Parathyroid adenoma (tissue), 2 donors: ENCODE measurements around the gene MCCC1.

Experiments used
- H2AFZ ChIP-seq: fragments of 300-600 bp; sonication (generic); one replicate; pipeline ENCODE4 v1.7.0; 2017; ENCODE audit warnings: antibody characterized with exemption, mild to moderate bottlenecking
- H3K27ac ChIP-seq: fragments of 300-600 bp; sonication (generic); one replicate; pipeline ENCODE4 v1.7.0; 2017
- H3K27me3 ChIP-seq: fragments of 300-600 bp; sonication (generic); one replicate; pipeline ENCODE4 v1.7.0; 2017; ENCODE audit warnings: low read length; ENCODE audit not compliant: control insufficient read depth, insufficient read depth
- H3K36me3 ChIP-seq: fragments of 300-600 bp; sonication (generic); one replicate; pipeline ENCODE4 v1.7.0; 2017; ENCODE audit warnings: low read length; ENCODE audit not compliant: control insufficient read depth, insufficient read depth
- H3K4me1 ChIP-seq: fragments of 300-600 bp; sonication (generic); one replicate; pipeline ENCODE4 v1.7.0; 2017; ENCODE audit warnings: control low read depth
- H3K4me2 ChIP-seq: fragments of 300-600 bp; sonication (generic); one replicate; pipeline ENCODE4 v1.7.0; 2017; ENCODE audit warnings: low read length
- H3K4me3 ChIP-seq: fragments of 300-600 bp; sonication (generic); one replicate; pipeline ENCODE4 v1.7.0; 2017; ENCODE audit warnings: low read depth, low read length
- H3K79me2 ChIP-seq: fragments of 300-600 bp; sonication (generic); one replicate; pipeline ENCODE4 v1.7.0; 2017; ENCODE audit warnings: control low read depth
- H3K9ac ChIP-seq: fragments of 300-600 bp; sonication (generic); one replicate; pipeline ENCODE4 v1.7.0; 2017; ENCODE audit warnings: mild to moderate bottlenecking
- H3K9me3 ChIP-seq: fragments of 300-600 bp; sonication (generic); one replicate; pipeline ENCODE4 v1.7.0; 2017; ENCODE audit warnings: low read length; ENCODE audit not compliant: control insufficient read depth
- TF ChIP-seq, protein P1 (sequence below): fragments of 300-600 bp; sonication (generic); IDR thresholded peaks from one replicate; pipeline ENCODE4 v1.7.0; 2017; ENCODE audit warnings: antibody characterized with exemption, mild to moderate bottlenecking
- donor health status: primary hyperparathyroidism.

MCCC1 gene

DNA sequence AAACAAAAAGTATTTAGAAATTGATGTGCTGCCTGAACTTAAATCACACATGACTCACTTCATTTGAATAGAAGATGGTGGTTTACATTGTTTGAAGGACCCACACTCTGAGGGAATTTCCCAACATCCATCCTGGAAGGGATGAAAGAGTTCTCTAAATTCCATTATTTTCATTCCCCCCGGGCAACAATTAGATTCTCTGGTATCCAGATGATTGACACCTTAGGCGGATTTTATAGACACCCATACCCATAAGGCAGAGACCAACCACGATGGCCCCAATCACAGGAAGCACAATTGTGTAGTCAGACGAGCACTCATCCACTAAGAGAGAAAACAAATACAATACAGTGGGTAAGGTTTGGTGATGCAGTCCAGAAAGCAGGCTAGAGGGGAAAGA lies 24.6 kb upstream of the MCCC1 start:
- H2AFZ ChIP-seq, result no peak overlapping the region
- no peaks in the 10 kb centered on the region for H3K36me3 ChIP-seq
- no peak overlapping the region for H3K9ac ChIP-seq
- no peak overlapping the region for H3K27ac ChIP-seq
- H3K27me3 ChIP-seq, result no peaks in the 10 kb centered on the region
- TF ChIP-seq, protein P1, sequence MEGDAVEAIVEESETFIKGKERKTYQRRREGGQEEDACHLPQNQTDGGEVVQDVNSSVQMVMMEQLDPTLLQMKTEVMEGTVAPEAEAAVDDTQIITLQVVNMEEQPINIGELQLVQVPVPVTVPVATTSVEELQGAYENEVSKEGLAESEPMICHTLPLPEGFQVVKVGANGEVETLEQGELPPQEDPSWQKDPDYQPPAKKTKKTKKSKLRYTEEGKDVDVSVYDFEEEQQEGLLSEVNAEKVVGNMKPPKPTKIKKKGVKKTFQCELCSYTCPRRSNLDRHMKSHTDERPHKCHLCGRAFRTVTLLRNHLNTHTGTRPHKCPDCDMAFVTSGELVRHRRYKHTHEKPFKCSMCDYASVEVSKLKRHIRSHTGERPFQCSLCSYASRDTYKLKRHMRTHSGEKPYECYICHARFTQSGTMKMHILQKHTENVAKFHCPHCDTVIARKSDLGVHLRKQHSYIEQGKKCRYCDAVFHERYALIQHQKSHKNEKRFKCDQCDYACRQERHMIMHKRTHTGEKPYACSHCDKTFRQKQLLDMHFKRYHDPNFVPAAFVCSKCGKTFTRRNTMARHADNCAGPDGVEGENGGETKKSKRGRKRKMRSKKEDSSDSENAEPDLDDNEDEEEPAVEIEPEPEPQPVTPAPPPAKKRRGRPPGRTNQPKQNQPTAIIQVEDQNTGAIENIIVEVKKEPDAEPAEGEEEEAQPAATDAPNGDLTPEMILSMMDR, result no peak
- no peaks in the 10 kb centered on the region for H3K9me3 ChIP-seq
- H3K4me2 ChIP-seq, result no peak overlapping the region
- no peak overlapping the region for H3K4me3 ChIP-seq
- no peaks in the 10 kb centered on the region for H3K79me2 ChIP-seq
- no peaks in the 10 kb centered on the region for H3K4me1 ChIP-seq

DNA sequence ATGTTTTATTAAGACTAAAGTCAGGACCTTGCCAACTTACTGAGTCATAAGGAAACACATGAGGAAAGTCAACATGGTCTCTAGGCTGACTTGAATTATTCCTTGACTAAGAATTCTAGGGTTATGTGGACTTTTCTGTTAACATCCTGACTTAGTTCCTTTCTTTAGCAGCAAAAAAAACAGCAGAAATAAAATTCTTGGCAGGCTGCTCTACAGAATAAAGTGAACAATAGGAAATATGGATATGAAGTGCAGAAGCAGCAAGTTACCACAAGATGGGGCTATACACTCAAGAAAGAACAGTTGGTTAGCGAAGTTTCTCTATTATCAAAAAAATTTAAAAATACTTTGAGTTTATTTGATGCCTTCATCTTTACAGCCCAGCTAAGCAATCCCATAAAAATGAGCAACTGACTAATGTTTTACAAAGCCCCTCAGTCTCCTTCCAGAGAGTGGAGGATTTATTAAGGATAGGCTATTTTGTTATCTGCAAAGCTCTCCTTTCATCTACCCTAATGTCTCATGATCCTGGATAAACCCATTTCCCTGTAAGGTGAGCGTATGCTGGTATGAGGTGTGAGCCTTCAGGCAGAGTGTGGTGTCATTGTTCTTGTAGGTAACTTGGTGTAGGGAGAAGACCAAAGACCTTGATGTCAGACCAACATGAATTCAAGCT lies 23.1 kb upstream of the MCCC1 start:
- Histone ChIP-seq H3K9ac (no peak overlapping the region), H2AFZ (no peak overlapping the region), H3K27me3 (no peaks in the 10 kb centered on the region), H3K4me3 (no peak overlapping the region), H3K4me1 (no peaks in the 10 kb centered on the region), H3K36me3 (no peaks in the 10 kb centered on the region), H3K4me2 (no peak overlapping the region), H3K27ac (no peak overlapping the region), H3K9me3 (no peaks in the 10 kb centered on the region), H3K79me2 (no peaks in the 10 kb centered on the region)
- TF ChIP-seq, protein P1, result peak; percentile 86

DNA sequence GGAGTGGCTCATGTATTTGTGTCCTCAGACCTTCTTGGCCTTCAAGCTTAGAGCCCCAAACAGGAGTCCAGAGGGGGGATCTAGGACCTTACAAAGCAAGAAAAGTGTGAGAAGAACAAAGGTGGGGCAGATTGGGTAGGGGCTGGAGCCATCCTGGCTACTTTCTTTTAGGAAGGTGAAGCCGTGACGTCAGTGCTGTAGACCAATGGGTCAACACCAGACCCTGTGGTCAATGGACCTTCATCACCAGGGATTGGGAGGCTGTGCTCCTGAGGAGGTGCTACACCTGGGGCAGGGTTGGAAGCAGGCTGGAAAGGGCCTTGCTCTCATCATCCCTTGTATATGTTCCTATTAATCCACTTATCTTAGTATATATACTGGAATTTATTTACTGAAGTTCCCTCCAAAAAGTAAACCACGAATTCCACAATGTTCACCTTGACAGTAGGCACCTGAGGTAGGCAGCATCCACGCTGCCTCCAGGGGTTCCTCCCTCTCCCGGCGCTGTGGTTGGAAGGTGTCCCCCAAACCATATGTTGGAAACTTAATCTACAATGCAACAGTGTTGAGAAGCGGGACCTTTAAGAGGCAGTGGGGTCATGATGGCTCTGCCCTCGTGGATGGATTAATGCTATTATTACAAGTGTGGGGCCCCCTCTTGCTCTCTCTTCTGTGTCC lies 21.4 kb upstream of the MCCC1 start:
- TF ChIP-seq, protein P1, result no peak
- Histone ChIP-seq H3K27ac (no peak overlapping the region), H3K9me3 (no peaks in the 10 kb centered on the region), H3K79me2 (no peaks in the 10 kb centered on the region), H3K4me3 (no peak overlapping the region), H3K27me3 (no peaks in the 10 kb centered on the region), H3K36me3 (no peaks in the 10 kb centered on the region), H3K4me2 (no peak overlapping the region), H3K9ac (no peak overlapping the region), H3K4me1 (no peaks in the 10 kb centered on the region), H2AFZ (no peak overlapping the region)

DNA sequence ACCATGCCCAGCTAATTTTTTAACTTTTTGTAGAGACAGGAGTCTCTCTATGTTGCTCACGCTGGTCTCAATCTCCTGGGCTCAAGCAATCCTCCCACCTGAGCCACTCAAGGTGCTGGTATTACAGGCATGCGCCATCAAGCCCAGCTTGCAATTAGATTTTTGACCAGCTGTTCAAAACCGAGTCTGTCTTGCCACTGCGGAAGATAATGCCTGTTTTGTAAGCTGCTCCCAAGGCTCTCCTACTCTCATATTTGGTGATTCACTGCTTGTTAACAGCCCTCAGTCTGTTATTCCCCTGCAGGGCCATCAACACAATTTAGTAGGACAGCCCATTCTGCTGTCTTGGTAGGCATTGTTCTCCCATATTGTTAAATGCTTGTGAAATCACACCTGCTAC lies 17.8 kb upstream of the MCCC1 start:
- no peak overlapping the region for H3K4me3 ChIP-seq
- no peaks in the 10 kb centered on the region for H3K9me3 ChIP-seq
- H2AFZ ChIP-seq, result no peak overlapping the region
- no peak overlapping the region for H3K27ac ChIP-seq
- H3K79me2 ChIP-seq, result no peaks in the 10 kb centered on the region
- no peaks in the 10 kb centered on the region for H3K27me3 ChIP-seq
- no peak overlapping the region for H3K9ac ChIP-seq
- H3K4me1 ChIP-seq, result no peaks in the 10 kb centered on the region
- H3K36me3 ChIP-seq, result no peaks in the 10 kb centered on the region
- TF ChIP-seq, protein P1, result no peak
- H3K4me2 ChIP-seq, result no peak overlapping the region
